Activated naive CD4-positive, alpha-beta T cell treated with anti-CD3 and anti-CD28 coated beads, Interleukin-2, amount 50 U/mL, for 72 hours (primary cell): ENCODE results near the gene DHODH. TPM values are rescaled to one million over a fixed set of nuclear protein-coding genes. Genes with fewer than 3 reads are reported as not detected.
A peak's percentile ranks its signal among the peaks of the same experiment; 100 is the strongest.
"Not testable (repeated sequence)": the region's sequence is repeated elsewhere in the genome, so short reads cannot be mapped to it uniquely, and the experiment has no call there.

ENCODE experiments used
- ATAC-seq, 2 donors: fragments of 150-1000 bp; cut with Tn5 transposase; 2 replicates each; pipeline ENCODE4 v1.10.0; 2021; ENCODE audit warnings: mild to moderate bottlenecking in 2 of 2, moderate library complexity in 2 of 2
- DNase-seq, 2 donors: peaks; one replicate each; pipeline ENCODE4 v3.0.0; 2021 to 2022; ENCODE audit warnings: low spot score in 2 of 2
- H3K27ac Mint-ChIP-seq, 2 donors: one replicate each; pipeline ENCODE4 v1.8.0; 2022; ENCODE audit warnings: mild to moderate bottlenecking in 2 of 2, mixed read lengths in 2 of 2
- H3K36me3 Mint-ChIP-seq, 2 donors: one replicate each; pipeline ENCODE4 v1.8.0; 2022; ENCODE audit warnings: mixed read lengths in 2 of 2
- H3K9me3 Mint-ChIP-seq, 2 donors: one replicate each; pipeline ENCODE4 v1.8.0; 2022; ENCODE audit warnings: mixed read lengths in 2 of 2
- total RNA-seq, 2 donors: library from RNA; stranded (reverse); gene quantifications; one replicate each; pipeline ENCODE4 v1.2.3, GENCODE V29; 2022

Gene DHODH
- total RNA-seq, 2 donors from 2014 or later = 16.8 to 18.7 TPM

- H3K27ac Mint-ChIP-seq = no peak overlapping the region
- H3K9me3 Mint-ChIP-seq = no peaks in the 10 kb centered on the region
- H3K36me3 Mint-ChIP-seq = no peaks in the 10 kb centered on the region
- DNase-seq (no peak), ATAC-seq (no peak)
Observed at GRCh38 chr16:72002619-72003018, 5.9 kb upstream of the DHODH start.

GRCh38 chr16:72008065-72008423, 500 bp upstream of the DHODH start:
- DNase-seq, H3K9me3 Mint-ChIP-seq, ATAC-seq: not testable (repeated sequence)
- Mint-ChIP-seq H3K27ac (peak overlapping the region; percentile 44 to 92), H3K36me3 (peaks cover 14 to 15% of the 10 kb centered on the region in 2 donors)

- DNase-seq (no peak), ATAC-seq (no peak)
- peak overlapping the region in 1 of 2 donors; percentile 7 for H3K27ac Mint-ChIP-seq
- H3K9me3 Mint-ChIP-seq = no peaks in the 10 kb centered on the region
- H3K36me3 Mint-ChIP-seq = peaks cover 14 to 15% of the 10 kb centered on the region in 2 donors
Observed at GRCh38 chr16:72009779-72010178, 1.2 kb downstream of the DHODH start.

GRCh38 chr16:72012607-72013006, 4.1 kb downstream of the DHODH start:
- Mint-ChIP-seq H3K9me3 (no peaks in the 10 kb centered on the region), H3K36me3 (peaks cover 14 to 15% of the 10 kb centered on the region in 2 donors), H3K27ac (peak overlapping the region; percentile 59 to 92)
- no peak for DNase-seq
- no peak for ATAC-seq

GRCh38 chr16:72013389-72013788, 4.8 kb downstream of the DHODH start:
- Mint-ChIP-seq H3K9me3 (no peaks in the 10 kb centered on the region), H3K27ac (peak overlapping the region; percentile 59 to 92), H3K36me3 (peaks cover 13 to 14% of the 10 kb centered on the region in 2 donors)
- peak in 1 of 2 donors; percentile 33 for DNase-seq
- peak in 1 of 2 donors; percentile 12 for ATAC-seq

- peak overlapping the region in 1 of 2 donors; percentile 92 for H3K27ac Mint-ChIP-seq
- no peak for DNase-seq
- H3K36me3 Mint-ChIP-seq = peaks cover 6 to 8% of the 10 kb centered on the region in 2 donors
- ATAC-seq = peak in 1 of 2 donors; percentile 3
- no peaks in the 10 kb centered on the region for H3K9me3 Mint-ChIP-seq
Observed at GRCh38 chr16:72013888-72014581, 5.5 kb downstream of the DHODH start.

- H3K9me3 Mint-ChIP-seq = no peaks in the 10 kb centered on the region
- no peak overlapping the region for H3K27ac Mint-ChIP-seq
- no peak for DNase-seq
- ATAC-seq = no peak
- H3K36me3 Mint-ChIP-seq = peaks cover 6 to 8% of the 10 kb centered on the region in 2 donors
Observed at GRCh38 chr16:72014675-72015074, 6.1 kb downstream of the DHODH start.

- ATAC-seq = no peak
- DNase-seq = no peak
- H3K27ac Mint-ChIP-seq = peak overlapping the region in 1 of 2 donors; percentile 30
- H3K36me3 Mint-ChIP-seq = peaks cover 2 to 4% of the 10 kb centered on the region in 2 donors
- no peaks in the 10 kb centered on the region for H3K9me3 Mint-ChIP-seq
Observed at GRCh38 chr16:72015124-72015523, 6.6 kb downstream of the DHODH start.

GRCh38 chr16:72018470-72018869, 9.9 kb downstream of the DHODH start:
- Mint-ChIP-seq H3K27ac (no peak overlapping the region), H3K36me3 (peaks cover 6 to 14% of the 10 kb centered on the region in 2 donors), H3K9me3 (no peaks in the 10 kb centered on the region)
- ATAC-seq = no peak
- no peak for DNase-seq

GRCh38 chr16:72021043-72021442, 12.5 kb downstream of the DHODH start:
- H3K36me3 Mint-ChIP-seq = peaks cover 13 to 15% of the 10 kb centered on the region in 2 donors

GRCh38 chr16:72022127-72022526, 13.6 kb downstream of the DHODH start:
- Mint-ChIP-seq H3K27ac (peak overlapping the region in 1 of 2 donors; percentile 58), H3K36me3 (peaks cover 13 to 15% of the 10 kb centered on the region in 2 donors), H3K9me3 (no peaks in the 10 kb centered on the region)
- DNase-seq (no peak), ATAC-seq (no peak)

More at GRCh38 chr16:72021043-72021442, 12.5 kb downstream of the DHODH start:
- no peak for DNase-seq
- Mint-ChIP-seq H3K27ac (no peak overlapping the region), H3K9me3 (no peaks in the 10 kb centered on the region)
- ATAC-seq = no peak

GRCh38 chr16:72023962-72024361, 15.4 kb downstream of the DHODH start:
- no peak for DNase-seq
- Mint-ChIP-seq H3K9me3 (no peaks in the 10 kb centered on the region), H3K36me3 (peaks cover 13 to 15% of the 10 kb centered on the region in 2 donors), H3K27ac (peak overlapping the region in 1 of 2 donors; percentile 58)
- no peak for ATAC-seq

GRCh38 chr16:72024862-72025382, 16.4 kb downstream of the DHODH start:
- DNase-seq (no peak), ATAC-seq (no peak)
- H3K27ac Mint-ChIP-seq = peak overlapping the region in 1 of 2 donors; percentile 64
- H3K9me3 Mint-ChIP-seq = no peaks in the 10 kb centered on the region
- peaks cover 13 to 15% of the 10 kb centered on the region in 2 donors for H3K36me3 Mint-ChIP-seq

GRCh38 chr16:72025404-72026114, 17.0 kb downstream of the DHODH start:
- Mint-ChIP-seq H3K9me3 (no peaks in the 10 kb centered on the region), H3K27ac (peak overlapping the region in 1 of 2 donors; percentile 64)
- no peak for ATAC-seq

GRCh38 chr16:72027669-72028378, 19.3 kb downstream of the DHODH start:
- peak overlapping the region in 1 of 2 donors; percentile 13 for H3K27ac Mint-ChIP-seq
- H3K9me3 Mint-ChIP-seq = no peaks in the 10 kb centered on the region
- peaks cover 8 to 13% of the 10 kb centered on the region in 2 donors for H3K36me3 Mint-ChIP-seq
- DNase-seq (no peak), ATAC-seq (no peak)

More at GRCh38 chr16:72025404-72026114, 17.0 kb downstream of the DHODH start:
- peaks cover 13 to 15% of the 10 kb centered on the region in 2 donors for H3K36me3 Mint-ChIP-seq
- DNase-seq = no peak

- no peak for ATAC-seq
- H3K27ac Mint-ChIP-seq = peak overlapping the region in 1 of 2 donors; percentile 36
- DNase-seq = no peak
- H3K9me3 Mint-ChIP-seq = no peaks in the 10 kb centered on the region
- no peaks in the 10 kb centered on the region for H3K36me3 Mint-ChIP-seq
Observed at GRCh38 chr16:72029567-72030271, 21.2 kb downstream of the DHODH start.
